HG02798 (cell line): ENCODE results near the gene SLC2A13.
A peak's percentile ranks its signal among the peaks of the same experiment; 100 is the strongest.

Experiments used
- ATAC-seq: cut with Tn5 transposase; IDR thresholded peaks from one replicate; pipeline ENCODE4 v1.9.1; 2021; ENCODE audit warnings: mild to moderate bottlenecking; ENCODE audit not compliant: unreplicated experiment, poor library complexity

Gene SLC2A13

GRCh38 chr12:40010899-40011774, 94.7 kb downstream of the SLC2A13 start:
- peak; percentile 91 for ATAC-seq

- ATAC-seq: no peak
These were observed 103.4 kb downstream of the SLC2A13 start for GRCh38 chr12:40002178-40003169.

- no peak for ATAC-seq
These were observed 104.5 kb downstream of the SLC2A13 start for GRCh38 chr12:40001406-40001805.

GRCh38 chr12:40000884-40001283, 105.0 kb downstream of the SLC2A13 start:
- no peak for ATAC-seq

GRCh38 chr12:39993268-39993667, 112.6 kb downstream of the SLC2A13 start:
- ATAC-seq: no peak

- peak; percentile 97 for ATAC-seq
These were observed 115.5 kb downstream of the SLC2A13 start for GRCh38 chr12:39990122-39991101.

- ATAC-seq: no peak
These were observed 116.4 kb downstream of the SLC2A13 start for GRCh38 chr12:39989501-39989900.

GRCh38 chr12:39988574-39988973, 117.3 kb downstream of the SLC2A13 start:
- ATAC-seq: no peak

- no peak for ATAC-seq
These were observed 119.2 kb downstream of the SLC2A13 start for GRCh38 chr12:39986674-39987073.

- ATAC-seq: no peak
These were observed 121.2 kb downstream of the SLC2A13 start for GRCh38 chr12:39984670-39985069.

- no peak for ATAC-seq
These were observed 130.4 kb downstream of the SLC2A13 start for GRCh38 chr12:39975374-39975918.

- ATAC-seq: no peak
These were observed 133.8 kb downstream of the SLC2A13 start for GRCh38 chr12:39972119-39972518.

GRCh38 chr12:39971348-39971747, 134.5 kb downstream of the SLC2A13 start:
- no peak for ATAC-seq

GRCh38 chr12:39966721-39967120, 139.2 kb downstream of the SLC2A13 start:
- no peak for ATAC-seq

- ATAC-seq: no peak
These were observed 139.6 kb downstream of the SLC2A13 start for GRCh38 chr12:39966256-39966655.

GRCh38 chr12:39959467-39959866, 146.4 kb downstream of the SLC2A13 start:
- ATAC-seq: no peak

- no peak for ATAC-seq
These were observed 146.8 kb downstream of the SLC2A13 start for GRCh38 chr12:39959031-39959430.

- no peak for ATAC-seq
These were observed 147.5 kb downstream of the SLC2A13 start for GRCh38 chr12:39958377-39958776.

GRCh38 chr12:39956725-39957124, 149.2 kb downstream of the SLC2A13 start:
- ATAC-seq: no peak
